SK-N-SH (cell line): ENCODE measurements around the gene IFNAR1. TPM values are rescaled to one million over a fixed set of nuclear protein-coding genes. Genes with fewer than 3 reads are reported as not detected.

Experiments
- CTCF ChIA-PET: fragments of 300-600, 350-600 bp; formaldehyde crosslinking; extraction: SDS; loops from one replicate; lab custom pipeline; 2021; lab: Yijun Ruan, JAX
- POLR2A ChIA-PET: fragments of 350-600 bp; sonication (Branson Sonifier 250); formaldehyde crosslinking; extraction: SDS; loops from one replicate; lab custom pipeline; 2020; ENCODE audit warnings: antibody characterized with exemption, inconsistent platforms; lab: Yijun Ruan, JAX
- DNase-seq: peaks from one replicate; pipeline ENCODE4 v3.0.0; 2012
- H2AFZ ChIP-seq: fragments of 200-600 bp; sonication (generic); 2 replicates; pipeline ENCODE4 v1.8.1; 2016; ENCODE audit warnings: antibody characterized with exemption, mild to moderate bottlenecking, low read depth
- H3F3A ChIP-seq: fragments of 200-600 bp; sonication (generic); replicated peaks from 2 replicates; pipeline ENCODE3; 2016; ENCODE audit warnings: antibody characterized with exemption, mild to moderate bottlenecking; ENCODE audit not compliant: insufficient read depth
- H3K27ac ChIP-seq, 2 experiments: fragments of 200-500 bp in 1 of 2; fragments of 200-600 bp in 1 of 2; sonication (Bioruptor generic) in 1 of 2; sonication (generic), shearing (Covaris generic) in 1 of 2; 2 replicates each; pipeline versions ENCODE4 v1.5.1 to v1.6.1; 2014 to 2016; ENCODE audit warnings: low read depth in 2 of 2, inconsistent platforms in 1 of 2, low read length in 1 of 2, mild to moderate bottlenecking in 1 of 2, mixed read lengths in 1 of 2
- H3K27me3 ChIP-seq: fragments of 200-600 bp; sonication (generic), shearing (Covaris generic); 2 replicates; pipeline ENCODE4 v1.6.1; 2016; ENCODE audit warnings: mixed run types; ENCODE audit not compliant: insufficient read depth
- H3K36me3 ChIP-seq, 2 experiments: fragments of 200-500 bp in 1 of 2; fragments of 200-600 bp in 1 of 2; sonication (Bioruptor generic) in 1 of 2; sonication (generic) in 1 of 2; replicated peaks in 1 of 2; 2 replicates each; pipeline versions ENCODE3 to v1.5.1; 2014 to 2016; ENCODE audit warnings: low read length in 1 of 2, mild to moderate bottlenecking in 1 of 2; ENCODE audit not compliant: insufficient read depth in 2 of 2, control insufficient read depth in 1 of 2
- H3K4me1 ChIP-seq, 2 experiments: fragments of 200-500 bp in 1 of 2; fragments of 200-600 bp in 1 of 2; sonication (Bioruptor generic) in 1 of 2; sonication (generic), shearing (Covaris generic) in 1 of 2; 2 replicates each; pipeline versions ENCODE4 v1.5.1 to v1.6.1; 2014 to 2016; ENCODE audit warnings: low read depth in 1 of 2, low read length in 1 of 2, mixed run types in 1 of 2; ENCODE audit not compliant: insufficient read depth in 2 of 2, control insufficient read depth in 1 of 2
- H3K4me2 ChIP-seq: fragments of 200-600 bp; sonication (generic), shearing (Covaris generic); 2 replicates; pipeline ENCODE4 v1.6.1; 2017; ENCODE audit warnings: mixed run types
- H3K4me3 ChIP-seq, 2 experiments: fragments of 200-500 bp in 1 of 2; fragments of 200-600 bp in 1 of 2; sonication (Bioruptor generic) in 1 of 2; sonication (generic), shearing (Covaris generic) in 1 of 2; 2 replicates each; pipeline versions ENCODE4 v1.5.1 to v1.8.1; 2014 to 2016; ENCODE audit warnings: low read depth in 2 of 2, inconsistent platforms in 1 of 2, low read length in 1 of 2, mild to moderate bottlenecking in 1 of 2, mixed read lengths in 1 of 2, moderate library complexity in 1 of 2
- H3K79me2 ChIP-seq: fragments of 200-600 bp; sonication (generic); 2 replicates; pipeline ENCODE4 v1.8.1; 2017; ENCODE audit warnings: mild to moderate bottlenecking; ENCODE audit not compliant: insufficient read depth
- H3K9ac ChIP-seq: fragments of 200-600 bp; sonication (generic); 2 replicates; pipeline ENCODE4 v1.6.1; 2017; ENCODE audit warnings: mixed run types
- H3K9me2 ChIP-seq: fragments of 200-600 bp; sonication (generic); 2 replicates; pipeline ENCODE4 v1.6.1; 2017; ENCODE audit warnings: mixed run types
- H3K9me3 ChIP-seq: fragments of 200-600 bp; sonication (generic); 2 replicates; pipeline ENCODE4 v1.6.1; 2017; ENCODE audit warnings: mixed run types, mild to moderate bottlenecking, moderate library complexity
- H4K20me1 ChIP-seq: fragments of 200-600 bp; sonication (generic); 2 replicates; pipeline ENCODE4 v1.6.1; 2017; ENCODE audit warnings: mild to moderate bottlenecking, mixed run types; ENCODE audit not compliant: insufficient read depth
- EZH2phosphoT487 ChIP-seq: fragments of 200-600 bp; sonication (generic); IDR thresholded peaks from 2 replicates; pipeline ENCODE4 v1.6.1; 2017; ENCODE audit warnings: low read depth, mixed run types, mild to moderate bottlenecking, antibody characterized with exemption, moderate library complexity, borderline replicate concordance
- FOXM1 ChIP-seq: IDR thresholded peaks from 2 replicates; pipeline ENCODE4 v1.4.0; 2012; ENCODE audit warnings: low read depth, mild to moderate bottlenecking
- GABPA ChIP-seq: IDR thresholded peaks from 2 replicates; pipeline ENCODE4 v1.4.0; 2012; ENCODE audit warnings: low read depth, mild to moderate bottlenecking
- GATA2 ChIP-seq: sonication (generic); formaldehyde crosslinking; IDR thresholded peaks from 2 replicates; pipeline ENCODE4 v1.5.0; 2020; ENCODE audit warnings: mild to moderate bottlenecking, missing genetic modification reagents
- MEF2A ChIP-seq: IDR thresholded peaks from 2 replicates; pipeline ENCODE4 v1.4.0; 2012; ENCODE audit warnings: low read depth, borderline replicate concordance
- MXI1 ChIP-seq: IDR thresholded peaks from 2 replicates; pipeline ENCODE4 v1.6.1; 2012; ENCODE audit warnings: mild to moderate bottlenecking, low read depth, low read length, improper control_type of control experiment
- RAD21 ChIP-seq: IDR thresholded peaks from 2 replicates; pipeline ENCODE4 v1.6.1; 2012; ENCODE audit warnings: mild to moderate bottlenecking, low read length
- RFX5 ChIP-seq: IDR thresholded peaks from 2 replicates; pipeline ENCODE4 v1.6.1; 2012; ENCODE audit warnings: mild to moderate bottlenecking, improper control_type of control experiment, low read length
- TCF12 ChIP-seq: IDR thresholded peaks from 2 replicates; pipeline ENCODE4 v1.4.0; 2012
- WGBS: methylation state at CpG from one replicate; pipeline ENCODE4 v1.1.6; 2017; ENCODE audit warnings: low lambda C conversion rate; 5-methylcytosine and 5-hydroxymethylcytosine counted together
- polyA plus RNA-seq, 3 experiments: library from polyadenylated mRNA; depleted of rRNA; stranded (reverse); fragments of >200 nt; gene quantifications; 2 replicates each; pipeline ENCODE4 v1.2.3, GENCODE V29; 2012
- TF ChIP-seq, protein P1 (sequence below): IDR thresholded peaks from 2 replicates; pipeline ENCODE4; 2012
- TF ChIP-seq, protein P2 (sequence below): IDR thresholded peaks from 2 replicates; pipeline ENCODE4 v1.4.0; 2012; ENCODE audit warnings: low read depth
- TF ChIP-seq, protein P3 (sequence below): fragments of 150-350 bp; IDR thresholded peaks from 2 replicates; pipeline ENCODE4 v1.6.1; 2016; ENCODE audit warnings: mild to moderate bottlenecking, low read depth, low read length
- TF ChIP-seq, protein P4 (sequence below): IDR thresholded peaks from 2 replicates; pipeline ENCODE4 v1.4.0; 2012; ENCODE audit warnings: low read depth, borderline replicate concordance
- TF ChIP-seq, protein P5 (sequence below): IDR thresholded peaks from 2 replicates; pipeline ENCODE4 v1.6.1; 2012; ENCODE audit warnings: mild to moderate bottlenecking, low read depth, low read length, moderate library complexity

The IFNAR1 gene
- polyA plus RNA-seq, 1 of the 3 experiments (the other 2 are of a cell fraction) = 12.2 TPM

DNA sequence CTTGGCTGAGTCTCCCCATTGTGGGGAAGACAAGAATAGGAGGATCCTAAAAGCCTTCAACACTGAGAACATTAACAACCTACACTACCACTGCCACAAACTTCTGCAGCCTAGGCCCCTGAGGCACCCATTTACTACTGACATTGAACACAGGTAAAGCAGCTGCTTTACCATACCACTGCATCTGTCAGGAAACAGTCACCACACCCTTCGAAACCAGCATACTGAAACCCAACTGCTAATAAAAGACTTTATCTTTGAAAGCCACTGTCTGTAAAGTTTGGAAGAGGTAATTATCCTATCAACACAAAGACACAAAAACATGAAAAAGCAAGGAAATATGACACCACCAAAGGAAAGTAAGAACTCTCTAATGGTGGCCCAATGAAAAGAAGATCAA lies 7.4 kb downstream of the IFNAR1 start:
- POLR2A ChIA-PET = no interaction called here
- Histone ChIP-seq H3K4me3 (no peak overlapping the region), H3F3A (peaks cover 12% of the 10 kb centered on the region), H3K9me2 (no peaks in the 10 kb centered on the region), H3K9me3 (peaks cover 11% of the 10 kb centered on the region; the same call in 1 of the 2 replicates), H3K79me2 (peaks cover 50% of the 10 kb centered on the region), H2AFZ (no peak overlapping the region), H4K20me1 (no peaks in the 10 kb centered on the region), H3K27me3 (no peaks in the 10 kb centered on the region), H3K36me3 (peaks cover 3 to 13% of the 10 kb centered on the region in 2 experiments), H3K27ac (no peak overlapping the region), H3K4me1 (peaks cover 0 to 7% of the 10 kb centered on the region in 2 experiments; a peak in 1 of 4 replicates), H3K9ac (no peak overlapping the region), H3K4me2 (no peak overlapping the region)
- TF ChIP-seq RFX5 = no peak
- no peak for TF ChIP-seq GABPA
- no peak for TF ChIP-seq FOXM1
- TF ChIP-seq MXI1 = no peak
- TF ChIP-seq MEF2A = no peak
- TF ChIP-seq EZH2phosphoT487 = no peak
- TF ChIP-seq, protein P1, sequence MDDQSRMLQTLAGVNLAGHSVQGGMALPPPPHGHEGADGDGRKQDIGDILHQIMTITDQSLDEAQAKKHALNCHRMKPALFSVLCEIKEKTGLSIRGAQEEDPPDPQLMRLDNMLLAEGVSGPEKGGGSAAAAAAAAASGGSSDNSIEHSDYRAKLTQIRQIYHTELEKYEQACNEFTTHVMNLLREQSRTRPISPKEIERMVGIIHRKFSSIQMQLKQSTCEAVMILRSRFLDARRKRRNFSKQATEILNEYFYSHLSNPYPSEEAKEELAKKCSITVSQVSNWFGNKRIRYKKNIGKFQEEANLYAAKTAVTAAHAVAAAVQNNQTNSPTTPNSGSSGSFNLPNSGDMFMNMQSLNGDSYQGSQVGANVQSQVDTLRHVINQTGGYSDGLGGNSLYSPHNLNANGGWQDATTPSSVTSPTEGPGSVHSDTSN = no peak
- TF ChIP-seq RAD21 = no peak
- no peak for TF ChIP-seq TCF12
- TF ChIP-seq, protein P2, sequence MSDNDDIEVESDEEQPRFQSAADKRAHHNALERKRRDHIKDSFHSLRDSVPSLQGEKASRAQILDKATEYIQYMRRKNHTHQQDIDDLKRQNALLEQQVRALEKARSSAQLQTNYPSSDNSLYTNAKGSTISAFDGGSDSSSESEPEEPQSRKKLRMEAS = no peak
- TF ChIP-seq, protein P3, sequence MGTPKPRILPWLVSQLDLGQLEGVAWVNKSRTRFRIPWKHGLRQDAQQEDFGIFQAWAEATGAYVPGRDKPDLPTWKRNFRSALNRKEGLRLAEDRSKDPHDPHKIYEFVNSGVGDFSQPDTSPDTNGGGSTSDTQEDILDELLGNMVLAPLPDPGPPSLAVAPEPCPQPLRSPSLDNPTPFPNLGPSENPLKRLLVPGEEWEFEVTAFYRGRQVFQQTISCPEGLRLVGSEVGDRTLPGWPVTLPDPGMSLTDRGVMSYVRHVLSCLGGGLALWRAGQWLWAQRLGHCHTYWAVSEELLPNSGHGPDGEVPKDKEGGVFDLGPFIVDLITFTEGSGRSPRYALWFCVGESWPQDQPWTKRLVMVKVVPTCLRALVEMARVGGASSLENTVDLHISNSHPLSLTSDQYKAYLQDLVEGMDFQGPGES = no peak
- CTCF ChIA-PET = interaction anchor here (1.2 to 2.9 kb wide), 2 partner anchors 29 kb away, joined by 4 to 13 read pairs; no protein-coding TSS in a partner anchor
- DNase-seq = no peak
- 100% methylated on average over 1 of the region's 1 CpG for WGBS

DNA sequence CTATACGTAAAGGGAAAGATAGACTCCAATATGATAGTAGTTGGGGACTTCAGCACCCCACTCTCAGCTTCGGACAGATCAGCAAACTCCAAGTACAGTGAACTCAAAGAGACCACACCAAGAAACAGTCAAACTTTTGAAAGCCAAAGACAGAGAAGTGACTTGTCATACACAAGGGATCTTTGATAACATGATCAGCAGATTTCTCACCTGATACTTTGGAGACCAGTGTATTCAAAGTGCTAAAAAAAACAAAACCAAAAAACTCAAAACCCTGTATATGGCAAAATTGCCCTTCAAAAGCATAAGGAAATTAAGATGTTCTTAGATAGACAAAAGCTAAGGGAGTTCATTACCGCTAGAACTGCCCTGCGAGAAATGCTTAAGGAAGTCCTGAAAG lies 9.4 kb downstream of the IFNAR1 start:
- ChIA-PET CTCF (interaction anchor here (0.6 to 1.4 kb wide), 2 partner anchors 11 to 76 kb away, joined by 3 read pairs; no protein-coding TSS in a partner anchor), POLR2A (no interaction called here)
- Histone ChIP-seq H3K9ac (no peak overlapping the region), H3K36me3 (peaks cover 9 to 22% of the 10 kb centered on the region in 2 experiments), H3K27ac (no peak overlapping the region), H3K4me1 (no peaks in the 10 kb centered on the region), H3K9me2 (no peaks in the 10 kb centered on the region), H3K27me3 (no peaks in the 10 kb centered on the region), H3K4me3 (no peak overlapping the region), H4K20me1 (no peaks in the 10 kb centered on the region), H3K9me3 (peaks cover 11% of the 10 kb centered on the region; the same call in 1 of the 2 replicates), H3F3A (peaks cover 12% of the 10 kb centered on the region), H3K79me2 (peaks cover 45% of the 10 kb centered on the region), H3K4me2 (no peak overlapping the region), H2AFZ (no peak overlapping the region)
- DNase-seq = no peak
- 73% methylated on average over 4 of the region's 4 CpGs for WGBS
- no peak for TF ChIP-seq EZH2phosphoT487
- TF ChIP-seq, protein P4, sequence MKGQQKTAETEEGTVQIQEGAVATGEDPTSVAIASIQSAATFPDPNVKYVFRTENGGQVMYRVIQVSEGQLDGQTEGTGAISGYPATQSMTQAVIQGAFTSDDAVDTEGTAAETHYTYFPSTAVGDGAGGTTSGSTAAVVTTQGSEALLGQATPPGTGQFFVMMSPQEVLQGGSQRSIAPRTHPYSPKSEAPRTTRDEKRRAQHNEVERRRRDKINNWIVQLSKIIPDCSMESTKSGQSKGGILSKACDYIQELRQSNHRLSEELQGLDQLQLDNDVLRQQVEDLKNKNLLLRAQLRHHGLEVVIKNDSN = no peak
- TF ChIP-seq GATA2 (CRISPR knock-in tag) = no peak
- TF ChIP-seq, protein P5, sequence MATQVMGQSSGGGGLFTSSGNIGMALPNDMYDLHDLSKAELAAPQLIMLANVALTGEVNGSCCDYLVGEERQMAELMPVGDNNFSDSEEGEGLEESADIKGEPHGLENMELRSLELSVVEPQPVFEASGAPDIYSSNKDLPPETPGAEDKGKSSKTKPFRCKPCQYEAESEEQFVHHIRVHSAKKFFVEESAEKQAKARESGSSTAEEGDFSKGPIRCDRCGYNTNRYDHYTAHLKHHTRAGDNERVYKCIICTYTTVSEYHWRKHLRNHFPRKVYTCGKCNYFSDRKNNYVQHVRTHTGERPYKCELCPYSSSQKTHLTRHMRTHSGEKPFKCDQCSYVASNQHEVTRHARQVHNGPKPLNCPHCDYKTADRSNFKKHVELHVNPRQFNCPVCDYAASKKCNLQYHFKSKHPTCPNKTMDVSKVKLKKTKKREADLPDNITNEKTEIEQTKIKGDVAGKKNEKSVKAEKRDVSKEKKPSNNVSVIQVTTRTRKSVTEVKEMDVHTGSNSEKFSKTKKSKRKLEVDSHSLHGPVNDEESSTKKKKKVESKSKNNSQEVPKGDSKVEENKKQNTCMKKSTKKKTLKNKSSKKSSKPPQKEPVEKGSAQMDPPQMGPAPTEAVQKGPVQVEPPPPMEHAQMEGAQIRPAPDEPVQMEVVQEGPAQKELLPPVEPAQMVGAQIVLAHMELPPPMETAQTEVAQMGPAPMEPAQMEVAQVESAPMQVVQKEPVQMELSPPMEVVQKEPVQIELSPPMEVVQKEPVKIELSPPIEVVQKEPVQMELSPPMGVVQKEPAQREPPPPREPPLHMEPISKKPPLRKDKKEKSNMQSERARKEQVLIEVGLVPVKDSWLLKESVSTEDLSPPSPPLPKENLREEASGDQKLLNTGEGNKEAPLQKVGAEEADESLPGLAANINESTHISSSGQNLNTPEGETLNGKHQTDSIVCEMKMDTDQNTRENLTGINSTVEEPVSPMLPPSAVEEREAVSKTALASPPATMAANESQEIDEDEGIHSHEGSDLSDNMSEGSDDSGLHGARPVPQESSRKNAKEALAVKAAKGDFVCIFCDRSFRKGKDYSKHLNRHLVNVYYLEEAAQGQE = no peak
